IPS DF 6.9 (cell line): ENCODE data around the gene CHMP6.
"Not testable (repeated sequence)": the region's sequence is repeated elsewhere in the genome, so short reads cannot be mapped to it uniquely, and the experiment has no call there.

Experiments
- DNase-seq: peaks from one replicate; pipeline ENCODE4 v3.0.0-alpha.2; 2013; ENCODE audit warnings: low read depth, low spot score
- H3K27ac ChIP-seq: one replicate; pipeline ENCODE4 v1.5.1; 2013; ENCODE audit warnings: low read length, control low read depth
- H3K27me3 ChIP-seq: 2 replicates; pipeline ENCODE4 v1.6.1; 2013; ENCODE audit warnings: mild to moderate bottlenecking, low read length; ENCODE audit not compliant: control insufficient read depth, insufficient read depth
- H3K36me3 ChIP-seq: 2 replicates; pipeline ENCODE4 v1.6.1; 2013; ENCODE audit warnings: low read length; ENCODE audit not compliant: control insufficient read depth, insufficient read depth
- H3K4me1 ChIP-seq: 2 replicates; pipeline ENCODE4 v1.6.1; 2013; ENCODE audit warnings: low read length; ENCODE audit not compliant: control insufficient read depth, insufficient read depth
- H3K4me3 ChIP-seq: 2 replicates; pipeline ENCODE4 v1.5.1; 2013; ENCODE audit warnings: mild to moderate bottlenecking, low read length
- H3K9me3 ChIP-seq: 2 replicates; pipeline ENCODE4 v1.6.1; 2013; ENCODE audit warnings: low read length, inconsistent platforms; ENCODE audit not compliant: control insufficient read depth, insufficient read depth
- WGBS: extraction: QIAGEN DNeasy Blood & Tissue Kit; methylation state at CpG from one replicate; pipeline ENCODE4 v1.1.7; 2013; ENCODE audit warnings: mixed read lengths, missing lambda C conversion rate; ENCODE audit not compliant: insufficient read length, insufficient coverage; 5-methylcytosine and 5-hydroxymethylcytosine counted together

The CHMP6 gene

DNA sequence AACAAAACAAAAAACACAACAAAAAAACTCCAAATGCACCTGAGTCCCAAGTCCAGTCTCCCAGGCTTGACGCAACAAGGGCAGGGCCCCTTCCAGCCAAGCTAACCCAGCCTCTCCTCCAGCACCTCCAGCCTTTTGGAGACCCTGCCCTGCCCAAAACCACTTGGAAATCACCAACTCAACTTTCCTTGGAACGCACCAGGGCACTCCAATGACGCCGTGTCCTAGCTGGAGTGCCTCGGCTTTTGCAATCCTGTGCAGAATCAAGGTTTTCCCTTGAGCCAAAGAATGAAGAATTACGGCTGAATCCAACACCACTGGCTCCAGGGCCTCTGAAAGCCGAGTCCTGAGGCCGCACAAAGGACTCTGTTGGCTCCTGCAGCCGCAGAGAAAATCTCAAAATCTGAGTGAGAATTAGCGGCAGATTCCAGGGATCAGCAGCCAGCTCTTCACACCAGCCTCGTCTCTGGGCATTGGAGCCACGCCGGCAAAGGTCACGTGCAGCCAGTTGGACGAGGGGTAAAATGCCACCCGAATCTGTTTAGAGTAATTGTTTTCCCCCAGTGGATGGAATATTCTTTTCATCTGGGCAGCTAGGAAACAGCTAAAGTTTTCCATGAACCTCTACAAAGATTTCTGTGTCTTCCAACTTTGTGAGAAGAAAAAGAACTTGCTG, 33.6 kb downstream of the CHMP6 start:
- no peak overlapping the region for H3K27ac ChIP-seq
- no peak for DNase-seq
- no peak overlapping the region for H3K4me3 ChIP-seq
- H3K36me3 ChIP-seq, result no peaks in the 10 kb centered on the region
- no peaks in the 10 kb centered on the region for H3K27me3 ChIP-seq
- H3K4me1 ChIP-seq, result peaks cover 6% of the 10 kb centered on the region; the same call in 1 of the 2 replicates
- no CpG with 5 or more reads among the region's 16 CpGs for WGBS
- H3K9me3 ChIP-seq, result no peaks in the 10 kb centered on the region

DNA sequence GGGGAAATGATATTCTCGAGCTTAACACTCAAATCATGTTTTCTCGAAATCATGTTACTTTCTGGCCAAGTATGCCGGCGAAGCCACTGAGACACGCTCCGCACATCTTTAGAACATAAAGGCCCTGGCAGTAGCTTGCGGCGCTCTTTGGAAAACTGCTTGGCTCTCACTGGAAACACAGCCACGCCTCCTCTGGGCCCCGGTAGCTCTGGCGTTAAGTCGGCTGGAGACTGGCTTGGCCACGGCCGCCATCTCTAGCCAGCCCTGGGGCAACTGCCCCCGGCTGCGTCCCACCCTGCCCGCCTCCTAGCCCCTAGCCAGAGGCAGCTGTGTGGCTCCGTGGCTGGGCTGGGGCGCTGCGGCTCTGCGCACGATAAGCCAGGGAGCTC, 34.1 kb downstream of the CHMP6 start:
- no CpG with 5 or more reads among the region's 22 CpGs for WGBS
- DNase-seq, result no peak
- Histone ChIP-seq H3K9me3 (no peaks in the 10 kb centered on the region), H3K4me1 (peaks cover 6% of the 10 kb centered on the region; the same call in 1 of the 2 replicates), H3K4me3 (no peak overlapping the region), H3K36me3 (no peaks in the 10 kb centered on the region), H3K27ac (no peak overlapping the region), H3K27me3 (no peaks in the 10 kb centered on the region)

DNA sequence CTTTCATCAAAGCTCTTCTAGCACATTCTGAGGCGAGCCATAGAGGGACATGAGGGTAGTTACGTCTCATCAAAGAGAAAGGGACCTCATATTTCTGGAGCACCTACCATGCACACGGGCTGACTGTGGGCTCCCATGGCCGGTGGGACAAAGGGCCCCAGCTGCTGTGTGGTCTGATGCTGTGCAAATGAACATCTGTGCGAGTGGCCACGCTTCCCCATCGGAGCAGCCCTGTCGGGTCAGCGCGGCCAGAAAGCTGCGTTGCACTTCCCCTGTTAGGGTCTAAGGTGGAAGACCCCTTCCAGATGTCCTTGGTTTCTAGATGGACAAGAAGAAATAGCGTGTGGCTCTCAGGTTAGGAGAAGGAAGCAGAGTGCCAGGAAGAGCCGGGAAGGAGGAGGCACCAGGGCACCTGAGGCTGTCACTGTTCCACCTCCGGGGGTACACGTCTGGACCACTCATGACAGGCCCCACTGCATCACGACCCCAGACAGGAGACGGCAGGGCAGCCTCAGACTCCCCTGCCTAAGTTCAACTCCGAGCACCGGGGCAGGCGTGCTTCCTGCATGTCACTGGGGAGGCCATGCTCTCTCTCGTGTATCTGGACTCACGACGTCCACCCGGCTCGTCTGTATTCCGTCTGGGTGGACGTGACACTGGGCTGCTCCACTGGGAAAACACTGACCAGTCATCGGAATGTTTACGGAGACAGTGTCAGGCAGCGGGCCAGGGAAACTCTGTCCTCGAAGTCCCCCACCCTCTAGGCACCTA, 34.8 kb downstream of the CHMP6 start:
- H3K27me3 ChIP-seq, result no peaks in the 10 kb centered on the region
- no CpG with 5 or more reads among the region's 31 CpGs for WGBS

DNA sequence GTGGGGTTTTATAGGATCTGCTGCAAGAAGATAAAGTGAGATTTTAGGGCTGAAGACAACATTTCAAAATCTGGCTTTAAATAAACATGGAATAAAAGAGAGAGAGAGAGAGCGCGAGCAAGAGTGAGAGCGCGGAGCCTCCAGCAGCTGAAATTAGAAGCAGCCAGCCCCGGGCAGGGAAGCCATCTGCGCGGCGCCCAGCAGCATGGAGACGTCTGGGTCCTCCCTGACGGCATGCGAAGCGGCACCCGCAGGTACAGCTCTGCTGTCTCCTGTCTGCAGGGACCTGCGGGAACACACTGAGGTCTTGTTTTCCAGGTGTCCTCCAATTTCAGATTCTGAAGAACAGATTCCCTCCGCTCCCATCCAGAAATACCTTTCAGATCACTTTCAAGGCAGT, 35.4 kb downstream of the CHMP6 start:
- Histone ChIP-seq H3K4me1 (peaks cover 6% of the 10 kb centered on the region; the same call in 1 of the 2 replicates), H3K9me3 (no peaks in the 10 kb centered on the region), H3K36me3 (no peaks in the 10 kb centered on the region), H3K4me3 (no peak overlapping the region), H3K27ac (no peak overlapping the region), H3K27me3 (no peaks in the 10 kb centered on the region)
- DNase-seq, result no peak
- WGBS, result no CpG with 5 or more reads among the region's 15 CpGs

More for the DNA sequence above, 34.8 kb downstream of the CHMP6 start:
- no peak overlapping the region for H3K4me3 ChIP-seq
- no peaks in the 10 kb centered on the region for H3K36me3 ChIP-seq
- no peak overlapping the region for H3K27ac ChIP-seq
- no peak for DNase-seq
- H3K9me3 ChIP-seq, result no peaks in the 10 kb centered on the region
- peaks cover 6% of the 10 kb centered on the region; the same call in 1 of the 2 replicates for H3K4me1 ChIP-seq

DNA sequence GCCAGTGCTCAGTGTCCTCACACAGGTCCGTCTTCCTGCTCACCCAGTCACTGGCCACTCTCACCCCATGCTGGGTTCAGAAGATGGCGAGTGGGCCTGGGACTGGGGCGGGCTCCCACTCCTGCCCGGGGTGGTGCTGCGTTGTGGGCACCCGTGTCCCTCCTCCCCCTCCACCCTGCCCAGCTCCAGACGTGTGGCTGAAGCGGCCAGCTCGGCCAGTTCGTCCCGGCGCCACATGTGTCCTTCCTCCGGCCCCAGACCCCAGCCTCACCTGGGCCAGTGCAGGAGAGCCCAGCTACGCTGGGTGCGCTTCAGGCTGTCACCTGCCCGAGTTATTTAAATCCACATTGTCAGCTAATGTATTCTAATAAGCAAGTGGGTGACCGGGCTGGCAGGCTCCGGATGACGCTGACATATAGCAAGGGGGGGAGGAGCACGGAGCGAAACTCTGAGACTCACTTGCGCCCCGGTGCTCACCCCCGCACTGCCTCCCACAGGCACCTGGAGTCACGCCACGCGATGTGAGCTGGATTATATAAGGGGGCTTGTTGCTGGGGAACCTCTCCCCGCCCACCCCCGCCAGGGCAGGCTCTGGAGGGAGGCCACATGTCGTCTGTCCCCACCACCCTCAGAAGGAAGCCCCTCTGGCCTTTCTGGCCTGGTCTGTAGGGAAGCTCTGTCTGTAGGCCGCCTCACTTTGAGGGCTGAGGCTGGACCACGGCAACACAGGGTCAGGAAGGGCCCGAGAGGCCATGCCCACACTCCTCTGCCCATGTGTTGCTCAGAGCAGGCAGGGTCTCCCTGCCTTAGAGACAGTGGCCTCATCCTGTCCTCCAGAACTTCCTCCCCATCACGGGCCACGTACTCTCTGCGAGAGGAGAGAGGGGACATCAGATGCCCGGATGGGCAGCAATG, 36.2 kb downstream of the CHMP6 start:
- peaks cover 3% of the 10 kb centered on the region; the same call in 1 of the 2 replicates for H3K36me3 ChIP-seq
- no peak overlapping the region for H3K4me3 ChIP-seq
- no CpG with 5 or more reads among the region's 37 CpGs for WGBS
- H3K27ac ChIP-seq, result no peak overlapping the region
- no peak for DNase-seq
- H3K9me3 ChIP-seq, result no peaks in the 10 kb centered on the region
- peaks cover 6% of the 10 kb centered on the region; the same call in 1 of the 2 replicates for H3K4me1 ChIP-seq
- H3K27me3 ChIP-seq, result no peaks in the 10 kb centered on the region

DNA sequence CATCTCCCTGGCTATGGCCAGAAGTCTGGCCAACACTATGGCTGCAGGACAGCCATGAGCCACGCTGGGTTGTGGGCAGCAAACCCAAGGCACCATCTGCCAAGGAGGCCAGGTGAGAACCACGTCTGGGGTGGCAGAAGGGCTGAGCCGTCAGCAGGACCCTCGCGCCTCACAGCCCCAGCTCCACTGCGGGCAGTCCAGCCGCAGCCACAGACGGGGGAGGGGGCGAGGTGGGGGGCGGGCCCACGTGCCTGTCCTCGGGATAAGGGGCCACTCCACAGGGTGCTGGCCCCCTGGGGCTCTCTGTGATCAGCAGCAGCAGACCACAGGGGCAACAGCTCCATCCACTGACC, 36.8 kb downstream of the CHMP6 start:
- no peak overlapping the region for H3K27ac ChIP-seq
- peaks cover 3% of the 10 kb centered on the region; the same call in 1 of the 2 replicates for H3K36me3 ChIP-seq
- H3K27me3 ChIP-seq, result no peaks in the 10 kb centered on the region
- no CpG with 5 or more reads among the region's 12 CpGs for WGBS
- H3K4me1 ChIP-seq, result peaks cover 6% of the 10 kb centered on the region; the same call in 1 of the 2 replicates
- H3K4me3 ChIP-seq, result no peak overlapping the region
- no peaks in the 10 kb centered on the region for H3K9me3 ChIP-seq
- no peak for DNase-seq

DNA sequence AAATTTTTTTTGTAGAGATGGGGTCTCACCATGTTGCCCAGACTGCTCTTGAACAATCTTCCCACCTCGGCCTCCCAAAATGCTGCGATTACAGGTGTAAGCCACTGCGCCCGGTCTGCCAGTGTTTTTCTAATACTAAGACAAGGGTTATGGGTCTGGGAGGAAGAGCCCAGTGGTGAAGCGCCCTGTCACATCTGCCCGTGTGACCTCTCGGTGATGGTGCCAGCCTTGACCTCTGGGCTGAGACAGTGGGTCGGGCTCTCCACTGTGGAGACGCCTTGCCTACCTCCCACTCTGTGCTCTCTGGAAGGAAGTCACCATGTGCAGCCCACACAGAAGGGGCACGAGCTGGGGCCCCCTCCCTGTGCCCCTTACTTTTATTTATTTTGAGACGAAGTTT, 38.2 kb downstream of the CHMP6 start:
- DNase-seq, result no peak
- H3K9me3 ChIP-seq, result no peaks in the 10 kb centered on the region
- H3K27me3 ChIP-seq, result no peaks in the 10 kb centered on the region
- H3K36me3 ChIP-seq, result peaks cover 3% of the 10 kb centered on the region; the same call in 1 of the 2 replicates
- H3K4me1 ChIP-seq, result peaks cover 4% of the 10 kb centered on the region; the same call in 1 of the 2 replicates
- no peak overlapping the region for H3K27ac ChIP-seq
- no peak overlapping the region for H3K4me3 ChIP-seq
- no CpG with 5 or more reads among the region's 11 CpGs for WGBS

DNA sequence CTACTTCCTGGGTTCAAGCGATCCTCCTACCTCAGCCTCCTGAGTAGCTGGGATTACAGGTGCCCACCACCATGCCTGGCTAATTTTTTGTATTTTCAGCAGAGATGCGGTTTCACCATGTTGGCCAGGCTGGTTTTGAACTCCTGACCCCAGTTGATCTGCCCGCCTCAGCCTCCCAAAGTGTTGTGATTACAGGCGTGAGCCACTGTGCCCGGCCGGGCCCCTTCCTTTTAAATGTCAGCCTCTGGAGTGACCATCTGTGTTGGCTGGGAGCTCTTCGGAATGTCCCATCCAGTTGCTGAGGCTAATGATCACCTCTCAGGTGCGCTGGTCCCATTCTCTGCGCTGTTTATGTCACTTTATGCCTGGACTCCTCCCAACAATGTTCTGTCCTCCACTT, 38.7 kb downstream of the CHMP6 start:
- H3K27ac ChIP-seq, H3K4me1 ChIP-seq, H3K4me3 ChIP-seq, H3K27me3 ChIP-seq, DNase-seq, H3K36me3 ChIP-seq, H3K9me3 ChIP-seq: not testable (repeated sequence)
- no CpG with 5 or more reads among the region's 9 CpGs for WGBS

DNA sequence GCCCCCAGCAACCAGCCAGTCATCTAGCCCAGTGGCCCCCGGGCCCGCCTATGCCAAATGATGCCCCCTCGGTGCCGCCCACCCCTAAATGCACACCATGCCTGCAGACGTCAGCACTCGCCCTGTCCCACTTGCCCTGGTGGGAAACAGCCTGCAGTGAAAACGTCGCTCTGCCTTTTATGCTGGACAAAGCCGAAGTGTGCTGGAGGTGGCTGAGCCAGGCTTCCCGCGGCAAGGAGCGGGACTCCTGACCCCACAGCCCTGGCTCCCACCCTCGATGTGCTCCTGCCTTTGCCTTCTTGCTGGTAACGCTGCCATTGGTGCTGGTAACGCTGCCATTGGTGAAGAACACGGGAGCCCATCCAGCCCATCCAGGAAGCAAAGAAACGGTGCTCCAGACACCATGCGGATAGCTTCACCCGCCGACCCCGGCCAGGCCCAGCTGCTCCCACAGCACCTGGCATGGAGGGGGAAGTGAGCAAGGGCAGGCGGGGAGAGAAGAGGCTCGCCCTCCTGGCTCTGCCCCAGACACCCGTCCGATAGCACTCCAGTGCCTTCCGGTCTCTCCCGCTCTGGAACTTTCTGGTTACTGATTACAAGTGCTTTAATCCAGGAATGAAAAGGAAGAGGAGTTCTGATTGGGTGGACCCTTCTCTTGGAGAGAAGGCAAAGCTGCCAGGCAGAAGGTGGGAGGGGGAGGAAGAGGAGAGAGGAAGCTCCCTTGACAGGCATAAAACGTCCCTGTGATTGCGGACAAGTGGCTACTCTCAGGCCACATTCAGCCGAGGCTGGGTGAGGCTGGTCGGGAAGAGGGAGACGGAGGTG, 39.3 kb downstream of the CHMP6 start:
- H3K27ac ChIP-seq, result no peak overlapping the region
- H3K4me3 ChIP-seq, result no peak overlapping the region
- peaks cover 3% of the 10 kb centered on the region; the same call in 1 of the 2 replicates for H3K36me3 ChIP-seq
- no CpG with 5 or more reads among the region's 32 CpGs for WGBS
- H3K9me3 ChIP-seq, result no peaks in the 10 kb centered on the region
- no peaks in the 10 kb centered on the region; the same call in 1 of the 2 replicates for H3K27me3 ChIP-seq
- H3K4me1 ChIP-seq, result peaks cover 4% of the 10 kb centered on the region; the same call in 1 of the 2 replicates
- no peak for DNase-seq
